Esophagus squamous epithelium (tissue), 4 donors: ENCODE data around the gene MAN1B1.

Source experiments
- CTCF ChIP-seq, 6 experiments: fragments of 450-650 bp in 4 of 6; fragments of 200-600 bp in 2 of 6; sonication (generic) in 2 of 6; IDR thresholded peaks; one replicate each; pipeline ENCODE4 v1.5.1; 2016 to 2019; ENCODE audit warnings: antibody characterized with exemption in 6 of 6, mild to moderate bottlenecking in 4 of 6, moderate library complexity in 4 of 6
- POLR2A ChIP-seq, 4 donors: fragments of 450-650 bp; IDR thresholded peaks; one replicate each; pipeline ENCODE4 v1.6.1; 2017; ENCODE audit warnings: antibody characterized with exemption in 4 of 4, mild to moderate bottlenecking in 4 of 4, moderate library complexity in 3 of 4

DNA sequence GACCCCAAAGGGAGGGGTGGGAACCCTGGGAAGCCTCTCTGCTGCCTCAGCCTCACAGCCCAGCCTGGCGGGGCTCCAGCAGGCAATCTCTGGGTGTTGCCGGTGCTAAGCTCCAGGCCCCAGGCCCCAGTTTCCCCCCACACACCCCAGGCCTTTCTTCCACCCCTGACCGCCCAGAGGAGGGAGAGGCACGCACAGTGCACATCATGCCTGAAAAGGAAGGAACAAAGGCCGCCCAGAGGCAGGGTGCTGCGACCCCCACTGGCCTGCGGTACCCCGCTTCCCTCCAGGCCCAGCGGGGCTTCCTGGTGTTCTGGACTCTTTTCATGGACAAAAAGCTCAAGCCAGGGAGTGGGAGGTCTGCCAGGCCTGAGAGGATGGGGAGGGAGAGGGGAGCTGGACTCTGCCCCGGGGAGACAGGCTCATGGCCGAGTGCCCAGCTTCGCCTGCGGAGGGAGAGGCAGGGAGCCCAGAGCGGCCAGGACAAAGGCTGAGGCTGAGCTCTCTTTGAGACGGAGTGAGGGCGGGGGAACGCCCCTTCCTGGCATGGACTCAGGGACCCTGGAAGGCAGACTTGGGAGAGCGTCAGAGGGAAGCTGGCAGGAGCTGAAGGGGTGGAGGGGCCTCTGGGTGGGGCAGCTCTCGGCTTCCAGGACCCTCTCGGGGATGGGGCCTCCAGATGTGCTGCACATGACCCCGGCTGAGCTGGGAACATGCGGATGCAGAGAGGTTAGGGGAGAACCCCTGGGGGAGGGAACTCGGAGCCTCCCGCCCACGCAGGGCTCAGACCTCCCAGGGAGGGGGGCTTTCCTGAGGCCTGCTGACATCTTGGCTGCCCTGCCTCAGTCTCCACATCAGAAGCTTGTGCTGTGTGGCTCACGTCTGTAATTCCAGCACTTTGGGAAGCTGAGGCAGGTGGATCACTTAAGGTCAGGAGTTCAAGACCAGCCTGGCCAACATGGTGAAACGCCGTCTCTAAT lies 31.1 kb upstream of the MAN1B1 start:
- TF ChIP-seq CTCF (IDR thresholded peaks at IDR 0.05), result no peak
- TF ChIP-seq POLR2A (IDR thresholded peaks at IDR 0.05), result no peak
